Measurements from ENCODE around the gene COL17A1. TPM values are rescaled to one million over a fixed set of nuclear protein-coding genes. Genes with fewer than 3 reads are reported as not detected.

Gene COL17A1
- total RNA-seq, 4 donors from 2014 or later: 36.0 to 181 (median 173) TPM

DNA sequence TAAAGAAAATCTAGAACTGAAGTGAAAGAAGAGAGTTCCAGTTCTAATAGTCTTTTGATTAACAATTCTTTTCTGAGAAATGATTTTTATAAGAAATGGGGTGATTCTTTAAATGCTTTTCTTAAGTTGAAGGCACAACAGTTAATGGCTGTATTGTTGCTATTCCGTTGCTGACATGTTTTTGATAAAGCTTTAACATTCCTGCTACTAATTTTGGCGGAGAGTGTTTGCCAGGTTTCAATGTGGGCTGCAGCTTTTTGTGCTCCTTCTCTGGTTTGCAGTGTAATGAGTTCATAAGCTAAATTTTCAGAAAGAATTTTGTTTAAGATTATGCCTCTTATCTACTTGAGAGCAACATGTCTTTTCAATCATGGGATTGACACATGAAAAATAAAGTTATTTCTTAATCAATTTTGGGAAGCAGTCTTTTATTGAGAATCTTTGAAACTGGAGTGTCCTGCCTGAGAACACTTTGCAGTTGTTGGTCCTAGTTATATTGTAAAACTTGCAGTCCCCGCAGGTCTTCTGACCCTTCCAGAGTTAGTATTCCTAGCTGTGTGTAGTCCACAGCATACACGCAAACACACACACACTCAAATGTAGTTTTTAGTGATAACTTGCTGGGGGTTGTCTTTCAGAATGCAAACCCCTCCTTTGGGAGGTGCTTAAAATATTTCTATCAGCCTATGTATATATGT lies 56.7 kb downstream of the COL17A1 start:
- Histone ChIP-seq H3K27me3 (no peaks in the 10 kb centered on the region), H3K36me3 (peaks cover 0 to 40% (median 16%) of the 10 kb centered on the region in 4 donors), H3K4me3 (no peak overlapping the region), H3K27ac (no peak overlapping the region), H3K4me1 (no peaks in the 10 kb centered on the region), H3K9me3 (no peaks in the 10 kb centered on the region)
- no peak for DNase-seq
- TF ChIP-seq POLR2AphosphoS5 (IDR thresholded peaks at IDR 0.05) (no peak), CTCF (IDR thresholded peaks at IDR 0.05) (no peak), EP300 (IDR thresholded peaks at IDR 0.05; ENCODE audit: low read depth) (no peak), POLR2A (IDR thresholded peaks at IDR 0.05) (no peak)
- intact Hi-C loops (cut with DNase I; ENCODE audit: low total_unique reads) (no loop called here), in situ Hi-C loops (cut with MboI; ENCODE audit: low pct_ligation_motif_present in 1 of 4, low pct_unique_long_range_greater_than_20kb in 1 of 4, low sequenced_read_pairs in 3 of 4) (loop anchor here in 1 of 4 donors (25.0 kb wide), 1 partner anchor 183 kb away; no protein-coding TSS in a partner anchor)
- 69 to 81% methylated on average over 4 of the region's 4 CpGs for WGBS, 2 donors (ENCODE audit: low coverage in 1 of 2)

DNA sequence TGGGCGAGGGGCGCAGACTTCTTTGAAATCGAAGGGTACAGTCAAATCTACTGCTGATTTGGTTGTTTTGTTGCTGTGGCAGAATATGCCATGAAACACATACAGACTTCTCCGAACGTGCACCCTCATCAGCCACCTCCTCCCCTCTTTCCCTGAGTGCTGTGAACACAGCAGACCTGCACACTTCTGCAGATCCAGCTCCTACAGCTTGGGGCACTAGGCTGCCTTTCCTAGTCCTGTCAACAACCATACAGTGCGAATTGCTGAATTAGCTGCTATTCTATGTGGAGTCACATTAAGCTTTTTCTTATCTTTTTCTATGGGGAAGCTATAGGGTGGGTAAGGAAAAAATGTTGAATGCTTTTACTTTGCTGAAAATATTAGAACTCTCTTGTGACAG lies 57.5 kb downstream of the COL17A1 start:
- H3K36me3 ChIP-seq: peaks cover 0 to 48% (median 20%) of the 10 kb centered on the region in 4 donors
- in situ Hi-C loops (cut with MboI; ENCODE audit: low pct_ligation_motif_present in 1 of 4, low pct_unique_long_range_greater_than_20kb in 1 of 4, low sequenced_read_pairs in 3 of 4): loop anchor here in 1 of 4 donors (25.0 kb wide), 1 partner anchor 184 kb away; no protein-coding TSS in a partner anchor
- no peak for TF ChIP-seq POLR2A (IDR thresholded peaks at IDR 0.05)
- TF ChIP-seq CTCF (IDR thresholded peaks at IDR 0.05): peak in 3 of 5 experiments; percentile 20 to 27 (median 26)
- TF ChIP-seq POLR2AphosphoS5 (IDR thresholded peaks at IDR 0.05): no peak
- no peak for TF ChIP-seq EP300 (IDR thresholded peaks at IDR 0.05; ENCODE audit: low read depth)

GRCh38 chr10:104026762-104027161 lies 58.9 kb downstream of the COL17A1 start:
- intact Hi-C loops (cut with DNase I; ENCODE audit: low total_unique reads) (no loop called here), in situ Hi-C loops (cut with MboI; ENCODE audit: low pct_ligation_motif_present in 1 of 4, low pct_unique_long_range_greater_than_20kb in 1 of 4, low sequenced_read_pairs in 3 of 4) (loop anchor here in 1 of 4 donors (25.0 kb wide), 1 partner anchor 186 kb away; no protein-coding TSS in a partner anchor)
- Histone ChIP-seq H3K9me3 (no peaks in the 10 kb centered on the region), H3K27me3 (no peaks in the 10 kb centered on the region), H3K27ac (no peak overlapping the region), H3K4me1 (no peaks in the 10 kb centered on the region), H3K4me3 (no peak overlapping the region), H3K36me3 (peaks cover 0 to 53% (median 24%) of the 10 kb centered on the region in 4 donors)
- 64 to 65% methylated on average over 2 of the region's 2 CpGs for WGBS, 2 donors (ENCODE audit: low coverage in 1 of 2)
- TF ChIP-seq POLR2AphosphoS5 (IDR thresholded peaks at IDR 0.05) (no peak), POLR2A (IDR thresholded peaks at IDR 0.05) (no peak), EP300 (IDR thresholded peaks at IDR 0.05; ENCODE audit: low read depth) (no peak), CTCF (IDR thresholded peaks at IDR 0.05) (no peak)
- DNase-seq: no peak

More for the DNA sequence above, 57.5 kb downstream of the COL17A1 start:
- Histone ChIP-seq H3K4me1 (no peaks in the 10 kb centered on the region), H3K4me3 (no peak overlapping the region), H3K9me3 (no peaks in the 10 kb centered on the region), H3K27me3 (no peaks in the 10 kb centered on the region), H3K27ac (no peak overlapping the region)
- 84 to 88% methylated on average over 5 to 6 of the region's 6 CpGs for WGBS, 2 donors (ENCODE audit: low coverage in 1 of 2)
- no peak for DNase-seq
- intact Hi-C loops (cut with DNase I; ENCODE audit: low total_unique reads): no loop called here

DNA sequence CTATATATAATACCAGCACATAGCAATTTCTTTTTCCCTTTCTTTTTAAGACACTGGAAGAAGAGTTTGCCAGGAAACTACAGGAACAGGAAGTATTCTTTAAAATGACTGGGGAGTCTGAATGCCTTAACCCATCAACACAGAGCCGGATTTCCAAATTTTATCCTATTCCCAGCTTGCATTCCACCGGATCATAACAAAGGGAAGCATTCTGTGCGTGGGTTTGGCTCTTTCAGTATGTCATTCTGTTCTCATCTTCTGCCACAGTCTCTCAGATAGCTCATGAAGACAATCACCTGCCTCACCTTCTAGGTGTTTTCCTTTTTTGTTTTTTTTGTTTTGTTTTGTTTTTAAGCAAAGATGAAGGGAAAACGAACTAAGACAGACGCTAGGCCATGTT lies 60.2 kb downstream of the COL17A1 start:
- no peak overlapping the region for H3K27ac ChIP-seq
- no peaks in the 10 kb centered on the region for H3K9me3 ChIP-seq
- peaks cover 0 to 65% (median 28%) of the 10 kb centered on the region in 4 donors for H3K36me3 ChIP-seq
- WGBS, 2 donors (ENCODE audit: low coverage in 1 of 2): 86 to 90% methylated on average over 4 to 5 of the region's 5 CpGs
- TF ChIP-seq CTCF (IDR thresholded peaks at IDR 0.05) (no peak), EP300 (IDR thresholded peaks at IDR 0.05; ENCODE audit: low read depth) (no peak), POLR2AphosphoS5 (IDR thresholded peaks at IDR 0.05) (no peak), POLR2A (IDR thresholded peaks at IDR 0.05) (no peak)
- H3K4me3 ChIP-seq: no peak overlapping the region
- in situ Hi-C loops (cut with MboI; ENCODE audit: low pct_ligation_motif_present in 1 of 4, low pct_unique_long_range_greater_than_20kb in 1 of 4, low sequenced_read_pairs in 3 of 4): loop anchor here in 1 of 4 donors (25.0 kb wide), 1 partner anchor 187 kb away; no protein-coding TSS in a partner anchor
- no peaks in the 10 kb centered on the region for H3K27me3 ChIP-seq
- intact Hi-C loops (cut with DNase I; ENCODE audit: low total_unique reads): no loop called here
- no peaks in the 10 kb centered on the region for H3K4me1 ChIP-seq
- no peak for DNase-seq

Measured in transverse colon (tissue), 4 donors.